ENCODE measurements around the gene LEMD2. TPM values are rescaled to one million over a fixed set of nuclear protein-coding genes. Genes with fewer than 3 reads are reported as not detected.

LEMD2 gene
- total RNA-seq, 2 donors from 2014 or later = 62.0 to 75.8 TPM

- Mint-ChIP-seq H3K4me3 (no peak overlapping the region), H3K9me3 (no peaks in the 10 kb centered on the region), H3K4me1 (peaks cover 57% of the 10 kb centered on the region), H3K36me3 (ENCODE audit: low read depth) (peaks cover 3% of the 10 kb centered on the region), H3K27ac (no peak overlapping the region), H3K27me3 (ENCODE audit: insufficient read depth) (peaks cover 7% of the 10 kb centered on the region)
- no peak for DNase-seq
- Histone ChIP-seq H3K9me3 (ENCODE audit: control insufficient read depth, low read length) (no peaks in the 10 kb centered on the region), H3K4me3 (ENCODE audit: low read length) (no peak overlapping the region), H3K27me3 (ENCODE audit: control insufficient read depth, insufficient read depth, low read length, poor library complexity, severe bottlenecking) (no peaks in the 10 kb centered on the region), H3K36me3 (ENCODE audit: control insufficient read depth, insufficient read depth, low read length) (peaks cover 6% of the 10 kb centered on the region), H3K27ac (ENCODE audit: low read depth, low read length) (no peak overlapping the region), H3K4me1 (ENCODE audit: control insufficient read depth, insufficient read depth, low read length) (peaks cover 23% of the 10 kb centered on the region), H3K9ac (ENCODE audit: extremely low read depth, low read length, poor library complexity, severe bottlenecking) (no peak overlapping the region)
- TF ChIP-seq CTCF (conservative IDR thresholded peaks at IDR 0.05) = no peak
- 88 to 91% methylated on average over 3 to 5 of the region's 5 CpGs for WGBS, 2 experiments (ENCODE audit: insufficient coverage in 1 of 2, insufficient read length in 1 of 2)
Observed at GRCh38 chr6:33790910-33791309, 2.0 kb upstream of the LEMD2 start.

GRCh38 chr6:33790379-33790778, 1.4 kb upstream of the LEMD2 start:
- no peak overlapping the region for H3K9ac ChIP-seq (ENCODE audit: extremely low read depth, low read length, poor library complexity, severe bottlenecking)
- H3K36me3 ChIP-seq (ENCODE audit: control insufficient read depth, insufficient read depth, low read length) = peaks cover 7% of the 10 kb centered on the region
- no peaks in the 10 kb centered on the region for H3K9me3 ChIP-seq (ENCODE audit: control insufficient read depth, low read length)
- Mint-ChIP-seq H3K27me3 (ENCODE audit: insufficient read depth) (peaks cover 7% of the 10 kb centered on the region), H3K36me3 (ENCODE audit: low read depth) (peaks cover 3% of the 10 kb centered on the region), H3K9me3 (no peaks in the 10 kb centered on the region), H3K4me1 (peaks cover 59% of the 10 kb centered on the region), H3K4me3 (no peak overlapping the region), H3K27ac (no peak overlapping the region)
- WGBS, 2 experiments (ENCODE audit: insufficient coverage in 1 of 2, insufficient read length in 1 of 2) = 83 to 90% methylated on average over 2 of the region's 2 CpGs
- TF ChIP-seq CTCF (conservative IDR thresholded peaks at IDR 0.05) = no peak
- DNase-seq = peak; percentile 67
- H3K4me3 ChIP-seq (ENCODE audit: low read length) = no peak overlapping the region
- H3K27ac ChIP-seq (ENCODE audit: low read depth, low read length) = no peak overlapping the region
- peaks cover 23% of the 10 kb centered on the region for H3K4me1 ChIP-seq (ENCODE audit: control insufficient read depth, insufficient read depth, low read length)
- H3K27me3 ChIP-seq (ENCODE audit: control insufficient read depth, insufficient read depth, low read length, poor library complexity, severe bottlenecking) = no peaks in the 10 kb centered on the region

- peaks cover 57% of the 10 kb centered on the region for H3K4me1 Mint-ChIP-seq
- peak overlapping the region; percentile 96 for H3K27ac Mint-ChIP-seq
- H3K9ac ChIP-seq (ENCODE audit: extremely low read depth, low read length, poor library complexity, severe bottlenecking) = peak overlapping the region; percentile 72
- H3K4me1 ChIP-seq (ENCODE audit: control insufficient read depth, insufficient read depth, low read length) = peaks cover 19% of the 10 kb centered on the region
- peaks cover 11% of the 10 kb centered on the region for H3K36me3 Mint-ChIP-seq (ENCODE audit: low read depth)
- peak overlapping the region; percentile 51 for H3K4me3 Mint-ChIP-seq
- H3K27me3 ChIP-seq (ENCODE audit: control insufficient read depth, insufficient read depth, low read length, poor library complexity, severe bottlenecking) = no peaks in the 10 kb centered on the region
- peaks cover 7% of the 10 kb centered on the region for H3K27me3 Mint-ChIP-seq (ENCODE audit: insufficient read depth)
- WGBS, 2 experiments (ENCODE audit: insufficient coverage in 1 of 2, insufficient read length in 1 of 2) = 93 to 94% methylated on average over 9 to 11 of the region's 11 CpGs
- H3K27ac ChIP-seq (ENCODE audit: low read depth, low read length) = no peak overlapping the region
- peaks cover 16% of the 10 kb centered on the region for H3K36me3 ChIP-seq (ENCODE audit: control insufficient read depth, insufficient read depth, low read length)
- peak overlapping the region; percentile 86 for H3K4me3 ChIP-seq (ENCODE audit: low read length)
- H3K9me3 ChIP-seq (ENCODE audit: control insufficient read depth, low read length) = no peaks in the 10 kb centered on the region
- no peak for TF ChIP-seq CTCF (conservative IDR thresholded peaks at IDR 0.05)
- DNase-seq = no peak
- no peaks in the 10 kb centered on the region for H3K9me3 Mint-ChIP-seq
Observed at GRCh38 chr6:33789550-33789895, 593 bp upstream of the LEMD2 start.
